GM19351 (cell line): ENCODE results near the gene CHTF8.
"Not testable (repeated sequence)": the region's sequence is repeated elsewhere in the genome, so short reads cannot be mapped to it uniquely, and the experiment has no call there.

Experiments
- ATAC-seq: cut with Tn5 transposase; IDR thresholded peaks from one replicate; pipeline ENCODE4 v1.9.1; 2021; ENCODE audit warnings: mild to moderate bottlenecking, moderate library complexity; ENCODE audit not compliant: unreplicated experiment

Gene CHTF8

DNA sequence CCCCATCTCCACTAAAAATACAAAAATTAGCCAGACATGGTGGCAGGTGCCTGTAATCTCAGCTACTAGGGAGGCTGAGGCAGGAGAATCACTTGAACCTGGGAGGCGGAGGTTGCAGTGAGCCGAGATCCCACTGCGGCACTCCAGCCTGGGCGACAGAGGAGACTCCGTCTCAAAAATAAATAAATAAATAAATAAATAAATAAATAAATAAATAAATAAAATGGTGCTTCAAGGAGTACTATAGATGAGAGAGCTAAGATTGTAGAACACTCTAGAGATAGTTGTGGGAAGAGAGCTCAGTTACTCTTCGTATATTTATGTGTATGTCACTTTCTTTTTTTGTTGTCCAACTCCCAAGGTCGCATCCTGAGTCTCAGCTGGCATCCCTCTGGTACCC lies 7.1 kb upstream of the CHTF8 start:
- ATAC-seq: not testable (repeated sequence)

DNA sequence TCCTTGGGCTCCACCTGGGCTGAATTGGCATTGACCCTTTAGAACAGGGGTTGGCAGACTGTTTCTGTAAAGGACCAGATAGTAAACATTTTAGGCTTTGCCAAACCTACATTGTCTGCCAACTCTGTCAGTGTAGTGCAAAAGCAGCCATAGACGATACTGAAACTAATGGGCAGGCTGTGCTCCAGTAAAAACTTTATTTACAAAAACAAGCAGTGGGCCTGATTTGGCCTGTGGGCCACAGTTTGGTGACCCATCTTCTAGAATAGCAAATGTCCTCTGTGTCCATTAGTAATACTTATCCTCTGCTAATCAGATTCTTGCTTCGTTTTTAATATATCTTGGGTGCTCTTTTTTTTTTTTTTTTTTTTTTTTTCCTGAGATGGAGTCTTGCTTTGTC lies 6.2 kb upstream of the CHTF8 start:
- no peak for ATAC-seq

DNA sequence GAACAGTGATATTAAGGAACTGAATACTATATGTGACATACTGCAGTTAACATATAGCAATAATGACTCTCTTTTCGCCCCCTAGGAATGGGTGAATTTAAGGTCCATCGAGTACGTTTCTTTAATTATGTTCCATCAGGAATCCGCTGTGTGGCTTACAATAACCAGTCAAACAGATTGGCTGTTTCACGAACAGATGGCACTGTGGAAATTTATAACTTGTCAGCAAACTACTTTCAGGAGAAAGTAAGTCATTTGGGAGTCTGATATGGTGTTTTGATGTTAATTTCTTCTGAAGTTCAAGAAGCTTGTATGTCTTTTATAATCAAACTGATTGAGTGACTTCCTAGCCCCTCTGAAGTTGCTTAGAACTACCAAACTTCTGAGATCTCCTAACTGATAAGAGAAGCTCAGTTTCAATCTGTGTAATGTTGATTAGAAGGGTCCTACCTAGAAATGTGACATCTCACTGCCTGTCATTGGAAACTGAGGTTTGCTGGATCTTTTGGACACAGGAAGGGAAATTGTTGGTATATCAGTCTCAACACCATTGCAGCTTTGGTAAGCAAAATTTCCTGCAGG lies 1.1 kb upstream of the CHTF8 start:
- ATAC-seq: no peak

DNA sequence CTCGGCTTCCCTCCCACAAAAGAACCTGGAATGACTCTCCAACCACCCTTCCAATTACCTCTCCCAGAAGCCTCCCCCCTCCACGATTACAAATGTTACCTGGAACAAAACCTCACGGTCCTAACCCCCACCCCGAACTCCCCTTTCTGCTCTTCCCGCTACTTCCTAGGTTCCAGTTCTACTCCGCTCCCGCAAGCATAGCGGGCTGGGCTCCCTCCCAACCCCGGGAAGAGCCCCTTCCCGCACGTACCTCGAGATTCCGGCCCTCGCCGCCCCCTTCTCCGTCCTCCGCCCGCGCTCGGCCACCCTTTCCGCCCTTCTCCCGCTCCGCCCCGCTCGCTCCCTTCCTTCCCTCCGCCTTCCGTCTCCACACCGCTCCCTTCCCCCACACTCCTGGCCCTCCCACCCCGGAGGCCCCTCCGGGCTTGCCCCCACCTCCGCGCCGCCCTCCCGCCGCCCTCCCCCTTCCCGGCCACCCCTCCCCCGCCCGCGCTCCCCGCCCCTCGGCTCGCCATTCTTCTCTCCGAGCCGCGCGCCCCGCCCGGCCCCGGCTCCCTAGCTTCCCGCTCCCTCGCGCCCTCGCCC lies 457 bp downstream of the CHTF8 start:
- ATAC-seq: peak; percentile 35

- no peak for ATAC-seq
These were observed 1.1 kb downstream of the CHTF8 start for GRCh38 chr16:69131167-69131838.

DNA sequence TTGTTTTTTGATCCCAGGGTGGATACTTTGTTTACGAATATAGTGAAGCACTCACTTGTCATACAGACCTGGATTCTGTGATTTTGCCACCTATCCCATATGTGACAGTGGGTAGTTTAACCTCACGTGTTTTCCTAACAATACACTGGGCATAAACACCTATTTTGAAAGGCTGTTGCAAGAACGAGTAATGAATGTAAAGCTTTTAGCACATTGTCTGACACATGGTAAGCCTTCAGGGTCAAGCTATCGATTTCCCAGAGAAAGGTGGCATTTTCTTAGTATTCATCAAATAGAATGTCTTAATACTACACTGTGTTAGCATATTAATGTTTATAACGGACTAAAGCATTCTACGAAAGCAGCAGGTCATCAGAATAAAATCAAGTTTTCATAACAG lies 1.9 kb downstream of the CHTF8 start:
- no peak for ATAC-seq

DNA sequence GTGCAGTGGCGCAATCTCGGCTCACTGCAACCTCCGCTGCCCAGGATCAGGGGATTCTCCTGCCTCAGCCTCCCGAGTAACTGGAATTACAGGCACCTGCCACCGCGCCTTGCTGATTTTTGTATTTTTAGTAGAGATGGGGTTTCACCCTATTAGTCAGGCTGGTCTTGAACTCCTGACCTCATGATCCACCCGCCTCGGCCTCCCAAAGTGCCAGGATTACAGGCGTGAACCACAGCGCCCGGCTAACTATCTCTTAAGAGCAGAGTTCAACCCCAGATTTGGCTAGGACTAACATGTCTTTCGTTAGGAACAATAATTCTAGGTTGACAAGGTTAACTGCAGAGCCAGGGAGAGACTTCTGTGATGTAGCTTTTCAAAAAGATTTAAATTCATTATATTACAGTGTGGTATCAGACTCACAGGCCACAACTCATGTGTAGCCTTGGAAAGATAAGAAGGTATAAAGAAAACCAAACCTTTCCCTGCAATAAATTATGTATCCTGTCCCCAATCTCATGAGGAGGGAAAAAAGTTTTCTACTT lies 4.3 kb downstream of the CHTF8 start:
- no peak for ATAC-seq

- not testable (repeated sequence) for ATAC-seq
These were observed 5.6 kb downstream of the CHTF8 start for GRCh38 chr16:69126801-69127200.

DNA sequence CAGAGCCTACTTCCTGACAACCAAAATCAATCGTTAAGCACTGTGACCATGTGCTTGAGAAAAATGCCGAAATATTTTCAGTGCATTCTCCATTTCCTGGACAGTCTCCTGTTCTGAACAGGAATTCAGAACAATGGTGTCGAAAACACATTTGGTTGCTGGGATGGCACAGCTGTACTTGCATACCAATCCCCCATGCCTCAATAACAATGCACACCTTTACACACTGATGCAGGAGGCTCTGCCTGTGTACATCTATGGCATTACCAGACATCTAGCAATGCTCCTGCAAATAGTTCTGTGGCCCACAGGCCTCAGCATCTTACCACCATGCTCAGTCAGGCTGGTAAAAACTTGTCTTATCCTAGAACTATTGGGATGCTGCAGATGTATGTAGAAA lies 6.2 kb downstream of the CHTF8 start:
- ATAC-seq: no peak

DNA sequence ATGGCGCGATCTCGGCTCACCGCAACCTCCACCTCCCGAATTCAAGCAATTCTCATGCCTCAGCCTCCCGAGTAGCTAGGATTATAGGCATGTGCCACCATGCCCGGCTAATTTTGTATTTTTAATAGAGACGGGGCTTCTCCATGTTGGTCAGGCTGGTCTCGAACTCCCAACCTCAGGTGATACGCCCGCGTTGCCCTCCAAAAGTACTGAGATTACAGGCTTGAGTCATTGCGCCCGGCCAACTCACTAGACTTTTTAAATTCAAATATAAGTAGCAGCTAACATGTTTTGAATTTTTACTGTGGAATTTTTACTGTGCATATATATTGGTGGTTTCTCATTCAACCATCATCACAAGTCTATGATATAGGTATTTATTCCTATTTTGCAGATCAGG lies 7.4 kb downstream of the CHTF8 start:
- ATAC-seq: not testable (repeated sequence)

DNA sequence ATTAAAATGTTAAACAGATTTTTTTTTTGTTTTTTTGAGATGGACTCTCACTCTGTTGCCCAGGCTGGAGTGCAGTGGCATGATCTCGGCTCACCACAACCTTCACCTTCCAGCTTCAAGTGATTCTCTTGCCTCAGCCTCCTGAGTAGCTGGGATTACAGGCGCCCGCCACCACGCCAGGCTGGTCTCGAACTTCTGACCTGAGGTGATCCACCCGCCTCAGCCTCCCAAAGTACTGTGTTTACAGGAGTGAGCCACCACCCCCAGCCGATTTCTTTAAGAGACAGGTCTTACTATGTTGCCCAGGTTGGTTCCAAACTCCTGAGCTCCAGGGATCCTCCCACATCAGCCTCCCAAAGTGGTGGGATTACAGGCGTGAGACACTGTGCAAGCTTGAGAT lies 8.0 kb downstream of the CHTF8 start:
- ATAC-seq: not testable (repeated sequence)

GRCh38 chr16:69123910-69124309 lies 8.5 kb downstream of the CHTF8 start:
- no peak for ATAC-seq

- ATAC-seq: no peak
These were observed 12.2 kb downstream of the CHTF8 start for GRCh38 chr16:69120096-69120664.

DNA sequence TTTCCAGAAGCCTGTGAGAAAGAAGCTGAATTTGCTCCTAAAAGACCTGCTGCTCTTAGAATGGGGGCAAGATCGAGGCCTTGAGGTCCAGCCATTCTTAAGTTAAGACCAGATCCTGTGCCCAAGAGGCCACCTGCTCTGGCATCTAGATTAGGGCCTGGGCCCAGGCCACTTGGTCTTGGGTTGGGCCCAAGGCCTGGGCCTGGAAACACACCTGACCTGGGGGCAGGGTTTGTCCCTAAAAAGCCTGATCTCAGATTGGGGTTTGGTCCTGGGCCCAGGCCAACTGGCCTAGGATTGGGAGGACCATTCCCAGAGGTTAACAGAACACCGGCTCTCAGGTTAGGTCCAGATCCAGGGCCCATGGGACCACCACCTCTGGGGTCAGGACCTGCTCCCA lies 12.9 kb downstream of the CHTF8 start:
- ATAC-seq: no peak

- ATAC-seq: no peak
These were observed 13.4 kb downstream of the CHTF8 start for GRCh38 chr16:69118994-69119393.

DNA sequence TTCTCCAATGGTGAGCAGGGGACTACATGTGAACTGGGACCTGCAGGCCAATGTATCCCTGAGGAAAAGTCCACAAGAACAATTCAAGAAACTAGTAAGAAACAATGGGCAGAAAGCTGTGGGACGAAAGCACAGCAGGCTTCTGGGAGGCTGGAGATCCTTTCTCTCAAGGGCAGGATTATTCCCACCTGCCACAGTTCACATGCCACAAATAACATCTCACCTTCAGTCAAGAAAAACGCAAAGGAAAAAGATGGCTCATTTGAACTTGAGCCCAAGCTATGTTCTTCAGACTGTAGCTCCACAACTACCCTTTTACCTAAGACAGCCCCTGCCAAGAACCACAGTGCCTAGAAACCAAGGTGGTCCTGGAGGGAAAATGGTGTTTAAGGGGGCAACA lies 13.9 kb downstream of the CHTF8 start:
- ATAC-seq: no peak

DNA sequence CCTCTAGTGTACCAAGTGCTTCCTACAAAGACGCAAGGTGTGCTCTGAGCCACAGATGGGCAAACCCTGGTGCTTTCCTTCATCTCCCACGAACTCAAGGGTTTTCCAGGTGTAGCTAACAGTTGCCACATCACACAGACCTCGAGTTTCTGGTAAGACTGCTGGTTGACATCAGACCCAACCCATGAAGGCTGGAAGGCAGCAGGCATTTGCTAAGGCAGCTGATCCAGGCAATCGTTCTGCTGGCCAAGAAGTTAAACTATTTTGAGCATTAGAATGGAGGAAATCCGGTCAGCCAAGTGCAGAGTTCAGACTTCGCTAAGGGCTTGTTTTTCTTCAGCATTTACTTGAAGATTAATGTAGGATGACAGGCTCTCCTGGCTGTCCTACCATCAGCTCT lies 15.5 kb downstream of the CHTF8 start:
- ATAC-seq: no peak

DNA sequence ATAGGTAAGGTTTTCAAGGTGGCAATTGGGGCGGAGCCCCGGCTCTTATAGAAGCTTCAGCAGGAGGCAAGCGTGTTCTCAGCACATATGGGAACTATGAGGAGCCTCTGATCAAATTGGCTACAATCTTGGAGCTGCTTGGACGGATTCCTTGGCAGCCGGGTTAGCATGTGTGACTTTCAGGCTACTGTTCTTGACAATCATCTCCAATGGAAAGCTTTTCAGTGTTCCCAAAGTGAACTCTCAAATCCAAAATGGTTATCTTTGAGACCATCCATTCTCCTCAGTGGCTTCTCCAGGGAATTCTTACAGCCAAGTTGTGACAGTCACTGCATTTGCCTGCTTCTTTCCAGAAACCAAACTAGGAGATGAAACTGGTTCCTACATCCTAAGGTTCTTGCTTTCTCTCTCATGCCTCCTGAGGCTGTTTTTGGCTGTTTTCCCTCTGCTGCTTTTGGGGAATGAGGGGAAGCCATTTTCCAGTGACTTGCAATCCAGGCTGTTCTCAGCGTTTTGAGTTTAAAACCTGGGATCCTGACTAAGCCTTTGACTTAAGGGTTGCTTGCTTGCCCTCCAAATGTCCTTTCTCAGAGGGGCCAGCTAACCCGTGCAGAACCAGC lies 16.0 kb downstream of the CHTF8 start:
- ATAC-seq: no peak

DNA sequence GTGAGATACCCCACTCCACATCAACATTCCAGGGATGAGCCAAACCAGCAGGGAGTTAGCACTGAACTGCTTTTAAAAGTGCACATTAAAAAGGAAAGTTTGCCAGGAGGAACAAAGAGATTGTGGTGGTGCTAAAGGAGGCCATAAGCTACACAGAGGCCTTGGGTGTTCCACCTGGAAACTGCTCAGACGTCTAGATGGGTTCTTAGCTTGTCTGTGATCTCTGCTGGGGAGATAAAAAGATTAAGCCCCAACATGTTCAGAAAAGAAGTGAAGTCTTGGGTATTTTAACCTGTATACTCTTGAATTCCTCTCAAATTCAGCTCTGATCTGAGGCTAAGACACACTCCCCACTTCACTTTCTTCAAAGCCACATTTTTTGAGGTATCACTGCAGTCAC lies 16.6 kb downstream of the CHTF8 start:
- no peak for ATAC-seq

GRCh38 chr16:69115361-69115760 lies 17.0 kb downstream of the CHTF8 start:
- no peak for ATAC-seq

DNA sequence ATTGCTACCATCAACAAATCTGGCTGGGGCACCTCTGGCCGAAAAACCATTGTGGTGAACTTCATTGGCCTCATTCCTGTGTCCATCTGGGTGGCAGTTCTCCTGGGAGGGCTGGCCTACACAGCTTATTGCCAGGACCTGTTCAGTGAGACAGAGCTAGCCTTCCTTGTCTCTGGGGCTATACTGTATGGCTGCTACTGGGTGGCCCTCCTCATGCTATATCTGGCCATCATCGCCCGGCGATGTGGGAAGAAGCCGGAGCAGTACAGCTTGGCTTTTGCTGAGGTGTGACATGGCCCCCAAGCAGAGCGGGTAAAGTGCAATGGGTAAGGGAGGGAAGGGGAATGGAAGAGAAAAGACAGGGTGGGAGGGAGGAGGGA lies 17.4 kb downstream of the CHTF8 start:
- ATAC-seq: no peak
